ENCODE data around the gene PALD1. TPM values are rescaled to one million over a fixed set of nuclear protein-coding genes. Genes with fewer than 3 reads are reported as not detected.
A peak's percentile ranks its signal among the peaks of the same experiment; 100 is the strongest.

PALD1 gene
- total RNA-seq, 2 donors from 2014 or later: 17.3 to 19.7 TPM

DNA sequence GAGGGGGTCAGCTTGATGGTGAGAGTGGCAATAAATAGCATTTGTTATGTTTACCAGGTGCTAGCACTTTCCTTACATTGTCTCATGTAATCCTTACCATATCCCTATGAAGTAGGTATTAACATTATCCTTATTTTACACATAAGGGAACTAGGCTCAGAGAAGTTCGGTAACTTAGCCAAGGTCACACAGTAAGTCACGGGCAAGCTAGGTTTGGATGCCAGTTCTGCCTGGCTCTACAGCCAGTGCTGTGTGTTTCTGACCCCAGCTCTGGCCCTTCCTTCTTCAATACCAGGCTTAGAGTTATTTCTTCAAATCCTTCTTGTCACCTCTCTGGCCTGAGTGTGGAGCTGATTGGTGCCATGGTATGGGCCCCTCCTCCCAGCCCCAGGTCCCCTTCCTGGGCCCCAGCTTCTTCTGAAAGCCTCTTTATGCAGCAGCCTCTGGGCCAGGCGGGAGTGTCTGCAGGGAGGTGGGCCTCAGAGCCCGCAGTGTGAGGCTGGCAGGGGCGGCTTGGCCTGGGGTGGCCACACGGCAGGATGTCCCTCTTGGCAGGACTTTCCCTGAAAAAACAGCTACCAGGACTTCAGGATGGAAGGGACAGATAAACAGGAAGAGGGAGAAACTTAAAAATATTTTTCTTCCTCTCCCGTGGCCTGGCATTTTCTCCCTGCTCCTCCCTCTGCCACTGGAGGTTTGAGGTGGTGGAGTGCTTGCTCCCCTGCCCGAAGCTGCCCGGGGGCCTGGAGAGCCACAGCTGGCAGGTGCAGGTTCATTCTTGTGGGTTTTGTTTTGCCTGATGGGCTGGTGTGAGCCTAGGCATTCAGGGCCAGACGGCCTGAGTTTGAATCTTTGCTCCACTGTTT, 20.6 kb downstream of the PALD1 start:
- no peak for DNase-seq
- H3K27ac ChIP-seq (ENCODE audit: low read depth, low read length): peak overlapping the region; percentile 44
- H3K36me3 Mint-ChIP-seq (ENCODE audit: low read depth): peaks cover 5% of the 10 kb centered on the region

DNA sequence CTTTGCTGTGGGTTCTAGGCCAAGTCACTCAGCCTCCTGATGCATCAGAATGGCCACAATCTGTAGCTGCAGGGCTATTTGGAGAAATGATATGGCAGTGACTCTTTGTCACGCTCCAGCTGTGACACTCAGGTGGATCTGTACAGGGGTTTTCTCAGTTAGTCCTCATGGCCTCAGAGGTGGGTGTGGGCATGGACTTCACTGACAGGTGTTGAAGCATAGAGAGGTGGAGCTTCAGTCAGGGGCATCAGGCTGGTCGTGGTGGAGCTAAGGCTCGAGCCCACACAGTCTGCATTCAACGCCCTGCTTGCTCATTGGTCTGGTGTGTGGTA, 21.2 kb downstream of the PALD1 start:
- peaks cover 5% of the 10 kb centered on the region for H3K36me3 Mint-ChIP-seq (ENCODE audit: low read depth)
- H3K27me3 Mint-ChIP-seq (ENCODE audit: insufficient read depth): no peaks in the 10 kb centered on the region
- no peaks in the 10 kb centered on the region for H3K9me3 ChIP-seq (ENCODE audit: control insufficient read depth, low read length)
- no peaks in the 10 kb centered on the region for H3K9me3 Mint-ChIP-seq
- WGBS, 2 experiments (ENCODE audit: insufficient coverage in 1 of 2, insufficient read length in 1 of 2): 92 to 94% methylated on average over 3 to 4 of the region's 4 CpGs
- peaks cover 15% of the 10 kb centered on the region for H3K4me1 Mint-ChIP-seq
- H3K4me3 Mint-ChIP-seq: no peak overlapping the region
- peak overlapping the region; percentile 45 for H3K27ac Mint-ChIP-seq
- H3K9ac ChIP-seq (ENCODE audit: extremely low read depth, low read length, poor library complexity, severe bottlenecking): no peak overlapping the region
- H3K27ac ChIP-seq (ENCODE audit: low read depth, low read length): no peak overlapping the region
- DNase-seq: no peak
- no peak overlapping the region for H3K4me3 ChIP-seq (ENCODE audit: low read length)
- H3K4me1 ChIP-seq (ENCODE audit: control insufficient read depth, insufficient read depth, low read length): no peaks in the 10 kb centered on the region
- TF ChIP-seq, protein P1, sequence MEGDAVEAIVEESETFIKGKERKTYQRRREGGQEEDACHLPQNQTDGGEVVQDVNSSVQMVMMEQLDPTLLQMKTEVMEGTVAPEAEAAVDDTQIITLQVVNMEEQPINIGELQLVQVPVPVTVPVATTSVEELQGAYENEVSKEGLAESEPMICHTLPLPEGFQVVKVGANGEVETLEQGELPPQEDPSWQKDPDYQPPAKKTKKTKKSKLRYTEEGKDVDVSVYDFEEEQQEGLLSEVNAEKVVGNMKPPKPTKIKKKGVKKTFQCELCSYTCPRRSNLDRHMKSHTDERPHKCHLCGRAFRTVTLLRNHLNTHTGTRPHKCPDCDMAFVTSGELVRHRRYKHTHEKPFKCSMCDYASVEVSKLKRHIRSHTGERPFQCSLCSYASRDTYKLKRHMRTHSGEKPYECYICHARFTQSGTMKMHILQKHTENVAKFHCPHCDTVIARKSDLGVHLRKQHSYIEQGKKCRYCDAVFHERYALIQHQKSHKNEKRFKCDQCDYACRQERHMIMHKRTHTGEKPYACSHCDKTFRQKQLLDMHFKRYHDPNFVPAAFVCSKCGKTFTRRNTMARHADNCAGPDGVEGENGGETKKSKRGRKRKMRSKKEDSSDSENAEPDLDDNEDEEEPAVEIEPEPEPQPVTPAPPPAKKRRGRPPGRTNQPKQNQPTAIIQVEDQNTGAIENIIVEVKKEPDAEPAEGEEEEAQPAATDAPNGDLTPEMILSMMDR (conservative IDR thresholded peaks at IDR 0.05): no peak
- H3K36me3 ChIP-seq (ENCODE audit: control insufficient read depth, insufficient read depth, low read length): no peaks in the 10 kb centered on the region
- no peaks in the 10 kb centered on the region for H3K27me3 ChIP-seq (ENCODE audit: control insufficient read depth, insufficient read depth, low read length, poor library complexity, severe bottlenecking)

More for the DNA sequence above, 20.6 kb downstream of the PALD1 start:
- H3K4me1 ChIP-seq (ENCODE audit: control insufficient read depth, insufficient read depth, low read length): no peaks in the 10 kb centered on the region
- TF ChIP-seq, protein P1 (conservative IDR thresholded peaks at IDR 0.05): no peak
- no peak overlapping the region for H3K4me3 ChIP-seq (ENCODE audit: low read length)
- Mint-ChIP-seq H3K27ac (peak overlapping the region; percentile 45), H3K9me3 (no peaks in the 10 kb centered on the region), H3K4me1 (peaks cover 21% of the 10 kb centered on the region), H3K27me3 (ENCODE audit: insufficient read depth) (no peaks in the 10 kb centered on the region), H3K4me3 (no peak overlapping the region)
- no peaks in the 10 kb centered on the region for H3K27me3 ChIP-seq (ENCODE audit: control insufficient read depth, insufficient read depth, low read length, poor library complexity, severe bottlenecking)
- H3K9me3 ChIP-seq (ENCODE audit: control insufficient read depth, low read length): no peaks in the 10 kb centered on the region
- no peak overlapping the region for H3K9ac ChIP-seq (ENCODE audit: extremely low read depth, low read length, poor library complexity, severe bottlenecking)
- WGBS, 2 experiments (ENCODE audit: insufficient coverage in 1 of 2, insufficient read length in 1 of 2): 84 to 85% methylated on average over 3 to 10 of the region's 10 CpGs
- H3K36me3 ChIP-seq (ENCODE audit: control insufficient read depth, insufficient read depth, low read length): no peaks in the 10 kb centered on the region

GRCh38 chr10:70500368-70500767, 21.8 kb downstream of the PALD1 start:
- no peak overlapping the region for H3K4me3 Mint-ChIP-seq
- no peaks in the 10 kb centered on the region for H3K27me3 Mint-ChIP-seq (ENCODE audit: insufficient read depth)
- Histone ChIP-seq H3K27ac (ENCODE audit: low read depth, low read length) (no peak overlapping the region), H3K27me3 (ENCODE audit: control insufficient read depth, insufficient read depth, low read length, poor library complexity, severe bottlenecking) (no peaks in the 10 kb centered on the region), H3K4me1 (ENCODE audit: control insufficient read depth, insufficient read depth, low read length) (no peaks in the 10 kb centered on the region), H3K9ac (ENCODE audit: extremely low read depth, low read length, poor library complexity, severe bottlenecking) (no peak overlapping the region), H3K4me3 (ENCODE audit: low read length) (no peak overlapping the region), H3K9me3 (ENCODE audit: control insufficient read depth, low read length) (no peaks in the 10 kb centered on the region), H3K36me3 (ENCODE audit: control insufficient read depth, insufficient read depth, low read length) (no peaks in the 10 kb centered on the region)
- peaks cover 13% of the 10 kb centered on the region for H3K4me1 Mint-ChIP-seq
- peak overlapping the region; percentile 45 for H3K27ac Mint-ChIP-seq
- 83 to 85% methylated on average over 6 to 9 of the region's 9 CpGs for WGBS, 2 experiments (ENCODE audit: insufficient coverage in 1 of 2, insufficient read length in 1 of 2)
- TF ChIP-seq, protein P1 (conservative IDR thresholded peaks at IDR 0.05): no peak
- peaks cover 5% of the 10 kb centered on the region for H3K36me3 Mint-ChIP-seq (ENCODE audit: low read depth)
- no peaks in the 10 kb centered on the region for H3K9me3 Mint-ChIP-seq
- DNase-seq: no peak
